Stimulated activated naive CD8-positive, alpha-beta T cell treated with anti-CD3 and anti-CD28 coated beads, Interleukin-15, Interleukin-2, amounts not matched to agents 100 U/mL and 50 U/mL, for 24 hours (primary cell): Measurements from ENCODE around the gene CTNND2.

Experiments used
- ATAC-seq: fragments of 150-1000 bp; cut with Tn5 transposase; one replicate; pipeline ENCODE4 v1.10.0; 2021
- DNase-seq: peaks from one replicate; pipeline ENCODE4 v3.0.0; 2021

Gene CTNND2

GRCh38 chr5:10985091-10985720 lies 919.0 kb downstream of the CTNND2 start:
- ATAC-seq (no peak), DNase-seq (no peak)

GRCh38 chr5:10984021-10984715 lies 920.1 kb downstream of the CTNND2 start:
- DNase-seq = no peak
- ATAC-seq = no peak

GRCh38 chr5:10982626-10983025 lies 921.6 kb downstream of the CTNND2 start:
- no peak for ATAC-seq
- DNase-seq = no peak

- no peak for DNase-seq
- no peak for ATAC-seq
These were observed 922.3 kb downstream of the CTNND2 start for GRCh38 chr5:10981932-10982331.

- DNase-seq (no peak), ATAC-seq (no peak)
These were observed 927.2 kb downstream of the CTNND2 start for GRCh38 chr5:10977011-10977410.

GRCh38 chr5:10975945-10976344 lies 928.3 kb downstream of the CTNND2 start:
- ATAC-seq (no peak), DNase-seq (no peak)

- DNase-seq (no peak), ATAC-seq (no peak)
These were observed 929.4 kb downstream of the CTNND2 start for GRCh38 chr5:10974850-10975249.

- DNase-seq = no peak
- ATAC-seq = no peak
These were observed 930.9 kb downstream of the CTNND2 start for GRCh38 chr5:10973316-10973715.

GRCh38 chr5:10969684-10970180 lies 934.5 kb downstream of the CTNND2 start:
- ATAC-seq = no peak

GRCh38 chr5:10964806-10965205 lies 939.4 kb downstream of the CTNND2 start:
- ATAC-seq (no peak), DNase-seq (no peak)

More at GRCh38 chr5:10969684-10970180, 934.5 kb downstream of the CTNND2 start:
- DNase-seq = no peak

- DNase-seq (no peak), ATAC-seq (no peak)
These were observed 945.5 kb downstream of the CTNND2 start for GRCh38 chr5:10958728-10959127.

- no peak for ATAC-seq
- DNase-seq = no peak
These were observed 954.2 kb downstream of the CTNND2 start for GRCh38 chr5:10949856-10950630.

GRCh38 chr5:10946050-10946449 lies 958.2 kb downstream of the CTNND2 start:
- ATAC-seq (no peak), DNase-seq (no peak)

- ATAC-seq (no peak), DNase-seq (no peak)
These were observed 962.3 kb downstream of the CTNND2 start for GRCh38 chr5:10941900-10942299.

GRCh38 chr5:10936081-10936855 lies 968.0 kb downstream of the CTNND2 start:
- no peak for ATAC-seq
- no peak for DNase-seq

GRCh38 chr5:10935536-10935935 lies 968.7 kb downstream of the CTNND2 start:
- ATAC-seq = no peak
- DNase-seq = no peak

- ATAC-seq (no peak), DNase-seq (no peak)
These were observed 969.4 kb downstream of the CTNND2 start for GRCh38 chr5:10934783-10935355.

GRCh38 chr5:10933121-10933520 lies 971.1 kb downstream of the CTNND2 start:
- DNase-seq = no peak
- no peak for ATAC-seq

- no peak for ATAC-seq
These were observed 971.8 kb downstream of the CTNND2 start for GRCh38 chr5:10932426-10932825.

GRCh38 chr5:10927608-10928007 lies 976.6 kb downstream of the CTNND2 start:
- ATAC-seq = no peak
- no peak for DNase-seq

More at GRCh38 chr5:10932426-10932825, 971.8 kb downstream of the CTNND2 start:
- no peak for DNase-seq

- no peak for ATAC-seq
- no peak for DNase-seq
These were observed 980.9 kb downstream of the CTNND2 start for GRCh38 chr5:10923310-10923709.
